ENCODE results near the gene MPZL1.

Gene MPZL1

DNA sequence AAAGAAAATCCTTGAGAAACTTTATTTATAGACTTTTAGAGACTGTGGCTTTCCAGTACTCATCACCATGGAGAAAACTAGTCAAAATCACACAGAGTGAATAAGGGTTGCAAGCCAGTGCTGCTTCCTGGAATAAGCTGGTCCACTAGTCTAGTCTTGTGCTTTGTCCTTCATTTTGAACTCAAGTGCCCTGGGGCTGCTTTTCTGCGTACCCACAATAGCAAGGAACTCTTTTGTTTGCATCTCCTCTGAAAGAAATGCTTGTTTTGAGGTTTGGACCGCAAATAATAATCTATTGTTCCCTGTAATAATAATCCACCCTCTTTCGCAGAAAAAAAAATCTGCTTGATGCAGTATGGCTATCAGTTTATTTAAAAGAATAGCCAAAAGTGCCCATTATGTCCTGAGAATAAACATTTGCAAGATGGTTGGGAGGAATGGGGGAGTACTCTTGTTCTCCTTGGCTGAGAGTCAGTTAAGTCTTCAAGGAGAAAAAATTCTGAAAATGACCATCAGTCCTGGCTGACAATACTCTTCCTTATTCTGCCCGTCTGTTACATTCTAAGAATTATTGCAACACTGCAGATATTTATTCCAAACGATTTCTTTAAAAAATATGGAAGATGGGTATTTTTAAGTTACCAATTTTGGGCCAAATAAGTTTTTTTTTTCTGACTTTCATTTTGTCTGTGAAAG lies 41.9 kb downstream of the MPZL1 start:
- Mint-ChIP-seq H3K4me1 (ENCODE audit: low read depth) (peaks cover 21% of the 10 kb centered on the region), H3K36me3 (ENCODE audit: low read depth) (peaks cover 14% of the 10 kb centered on the region), H3K9me3 (no peaks in the 10 kb centered on the region), H3K27ac (no peak overlapping the region), H3K27me3 (no peaks in the 10 kb centered on the region), H3K4me3 (no peak overlapping the region)

DNA sequence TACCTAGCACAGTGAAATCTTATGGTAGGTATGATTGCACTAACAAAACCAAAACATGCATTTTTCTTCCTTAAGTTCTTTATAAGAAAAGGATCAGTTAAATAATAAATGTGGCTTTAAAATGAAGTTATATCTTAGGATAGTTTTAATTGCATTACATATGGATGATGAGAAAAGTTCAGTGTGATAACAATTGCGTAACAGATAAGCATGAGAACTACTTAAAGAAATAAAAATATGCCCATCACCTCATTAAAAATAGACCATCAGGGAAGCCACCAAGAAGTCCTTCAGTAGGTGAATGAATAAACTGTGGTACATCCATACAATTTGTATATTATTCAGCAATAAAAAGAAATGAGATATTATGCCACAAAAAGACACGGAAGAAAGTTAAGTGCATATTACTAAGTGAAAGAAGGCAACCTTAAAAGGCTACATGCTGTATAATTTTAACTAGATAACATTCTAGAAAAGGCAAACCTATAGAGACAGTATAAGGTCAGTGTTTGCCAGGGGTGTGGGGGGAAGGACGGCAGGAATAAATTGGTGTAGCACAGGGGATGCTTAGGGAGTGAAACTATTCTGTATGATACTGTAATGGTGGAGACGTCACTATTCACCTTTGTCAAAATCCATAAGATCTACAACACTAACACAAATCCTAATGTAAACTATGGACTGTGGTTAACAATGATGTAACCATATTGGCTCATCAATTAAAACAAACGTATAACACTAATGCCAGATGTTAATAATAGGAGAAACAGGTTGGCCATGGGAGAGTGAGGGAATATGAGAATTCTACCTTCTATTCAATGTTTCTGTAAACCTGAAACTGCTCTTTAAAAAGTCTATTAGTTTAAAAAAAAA lies 42.9 kb downstream of the MPZL1 start:
- H3K4me3 Mint-ChIP-seq, result no peak overlapping the region

GRCh38 chr1:167765496-167765895 lies 43.7 kb downstream of the MPZL1 start:
- no peak overlapping the region for H3K27ac Mint-ChIP-seq
- no peaks in the 10 kb centered on the region for H3K27me3 Mint-ChIP-seq
- no peaks in the 10 kb centered on the region for H3K9me3 Mint-ChIP-seq
- H3K4me3 Mint-ChIP-seq, result no peak overlapping the region
- H3K4me1 Mint-ChIP-seq (ENCODE audit: low read depth), result peaks cover 21% of the 10 kb centered on the region
- H3K36me3 Mint-ChIP-seq (ENCODE audit: low read depth), result peaks cover 28% of the 10 kb centered on the region

More for the DNA sequence above, 42.9 kb downstream of the MPZL1 start:
- Mint-ChIP-seq H3K36me3 (ENCODE audit: low read depth) (peaks cover 25% of the 10 kb centered on the region), H3K9me3 (no peaks in the 10 kb centered on the region), H3K27ac (no peak overlapping the region), H3K27me3 (no peaks in the 10 kb centered on the region), H3K4me1 (ENCODE audit: low read depth) (peaks cover 21% of the 10 kb centered on the region)

DNA sequence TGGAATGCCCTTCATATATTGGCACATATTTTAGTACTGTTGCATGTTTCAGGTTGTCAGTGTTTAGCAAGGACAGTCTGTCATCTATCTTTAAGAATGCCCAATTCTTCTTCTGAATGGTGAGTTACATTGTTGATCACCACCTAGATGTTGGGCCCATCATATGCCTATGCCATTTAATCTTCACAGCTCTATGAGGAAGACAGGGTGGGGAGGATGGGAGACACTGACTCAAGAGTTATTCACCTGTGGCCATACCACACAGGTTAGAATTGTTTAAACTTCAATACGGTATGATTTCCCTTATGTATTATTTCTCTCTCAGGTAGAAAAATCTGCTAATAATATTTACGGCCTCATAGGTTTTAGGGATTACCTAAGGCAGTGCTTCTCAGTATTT lies 44.8 kb downstream of the MPZL1 start:
- peaks cover 12% of the 10 kb centered on the region for H3K4me1 Mint-ChIP-seq (ENCODE audit: low read depth)
- no peaks in the 10 kb centered on the region for H3K27me3 Mint-ChIP-seq
- no peak overlapping the region for H3K4me3 Mint-ChIP-seq
- no peaks in the 10 kb centered on the region for H3K9me3 Mint-ChIP-seq
- H3K36me3 Mint-ChIP-seq (ENCODE audit: low read depth), result peaks cover 33% of the 10 kb centered on the region
- H3K27ac Mint-ChIP-seq, result no peak overlapping the region

DNA sequence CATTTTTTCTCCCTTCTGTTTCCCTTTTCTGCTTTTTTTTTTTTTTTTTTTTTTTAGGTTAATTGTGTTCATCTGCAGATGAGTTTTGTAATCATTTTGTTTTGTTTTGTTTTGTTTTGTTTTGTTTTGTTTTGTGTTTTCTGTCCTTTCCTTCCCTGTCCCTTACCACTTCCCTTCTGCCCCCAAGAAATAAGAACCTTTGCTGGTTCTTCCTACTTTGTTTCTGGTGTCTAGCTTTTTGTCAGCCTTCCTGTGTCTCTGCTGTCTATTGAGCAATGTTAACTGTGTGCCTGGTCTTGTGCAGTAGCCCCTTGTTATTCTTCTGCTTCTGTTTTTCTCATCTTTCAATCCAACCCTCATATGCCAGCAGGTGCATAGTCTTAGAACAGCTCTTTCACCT lies 46.0 kb downstream of the MPZL1 start:
- H3K27me3 Mint-ChIP-seq, result no peaks in the 10 kb centered on the region
- H3K9me3 Mint-ChIP-seq, result no peaks in the 10 kb centered on the region
- H3K36me3 Mint-ChIP-seq (ENCODE audit: low read depth), result peaks cover 45% of the 10 kb centered on the region
- H3K4me1 Mint-ChIP-seq (ENCODE audit: low read depth), result peaks cover under 1% of the 10 kb centered on the region
- no peak overlapping the region for H3K4me3 Mint-ChIP-seq
- H3K27ac Mint-ChIP-seq, result no peak overlapping the region

- Mint-ChIP-seq H3K4me3 (no peak overlapping the region), H3K27me3 (no peaks in the 10 kb centered on the region), H3K36me3 (ENCODE audit: low read depth) (peaks cover 61% of the 10 kb centered on the region), H3K9me3 (no peaks in the 10 kb centered on the region), H3K4me1 (ENCODE audit: low read depth) (peaks cover 2% of the 10 kb centered on the region), H3K27ac (no peak overlapping the region)
Measured at GRCh38 chr1:167770127-167770526, 48.3 kb downstream of the MPZL1 start.

DNA sequence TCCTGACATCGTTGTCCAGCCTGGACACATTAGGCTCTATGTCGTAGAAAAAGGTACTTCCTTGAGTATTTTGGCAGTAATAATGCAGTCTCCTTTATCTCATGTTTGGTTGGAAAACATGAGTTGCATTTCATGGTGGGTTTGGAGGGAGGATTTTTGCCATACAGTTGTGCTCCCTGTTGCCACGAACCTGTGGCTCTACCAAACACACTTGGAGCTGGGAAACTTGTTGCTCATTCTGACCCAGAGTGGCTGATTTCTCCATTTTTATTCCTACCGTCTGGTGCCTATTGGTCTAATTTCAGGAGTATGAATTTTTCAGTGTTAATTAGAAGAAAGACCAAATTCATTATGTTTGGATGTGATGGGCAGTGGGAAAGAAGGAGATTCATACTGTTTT lies 50.7 kb downstream of the MPZL1 start:
- Mint-ChIP-seq H3K36me3 (ENCODE audit: low read depth) (peaks cover 63% of the 10 kb centered on the region), H3K27ac (no peak overlapping the region), H3K4me1 (ENCODE audit: low read depth) (peaks cover 25% of the 10 kb centered on the region), H3K4me3 (no peak overlapping the region), H3K9me3 (no peaks in the 10 kb centered on the region), H3K27me3 (no peaks in the 10 kb centered on the region)

- H3K27me3 Mint-ChIP-seq, result no peaks in the 10 kb centered on the region
- H3K4me3 Mint-ChIP-seq, result no peak overlapping the region
- H3K27ac Mint-ChIP-seq, result no peak overlapping the region
- no peaks in the 10 kb centered on the region for H3K9me3 Mint-ChIP-seq
- H3K36me3 Mint-ChIP-seq (ENCODE audit: low read depth), result peaks cover 59% of the 10 kb centered on the region
- peaks cover 26% of the 10 kb centered on the region for H3K4me1 Mint-ChIP-seq (ENCODE audit: low read depth)
Measured at GRCh38 chr1:167773516-167773915, 51.7 kb downstream of the MPZL1 start.

DNA sequence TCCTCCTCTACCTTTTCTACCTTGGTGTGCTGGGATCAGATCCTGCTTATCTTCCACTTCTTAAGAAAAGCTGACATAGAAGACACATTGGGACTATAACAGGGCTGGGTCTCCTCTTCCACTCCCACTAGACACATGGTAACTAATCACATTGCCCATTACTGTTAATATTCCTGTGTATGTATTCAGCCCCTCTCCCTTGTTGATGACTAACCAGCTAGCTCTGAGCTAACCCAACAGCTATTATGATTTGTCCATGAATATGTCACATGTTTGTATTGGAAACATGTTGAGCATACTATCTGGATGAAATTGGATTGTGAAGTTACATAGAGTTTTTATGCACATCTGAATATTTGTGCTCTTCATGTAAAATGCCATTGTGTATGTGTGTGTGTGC lies 52.9 kb downstream of the MPZL1 start:
- Mint-ChIP-seq H3K4me1 (ENCODE audit: low read depth) (peaks cover 26% of the 10 kb centered on the region), H3K27ac (no peak overlapping the region), H3K9me3 (no peaks in the 10 kb centered on the region), H3K36me3 (ENCODE audit: low read depth) (peaks cover 54% of the 10 kb centered on the region), H3K4me3 (no peak overlapping the region), H3K27me3 (no peaks in the 10 kb centered on the region)

- no peaks in the 10 kb centered on the region for H3K27me3 Mint-ChIP-seq
- peaks cover 55% of the 10 kb centered on the region for H3K36me3 Mint-ChIP-seq (ENCODE audit: low read depth)
- no peak overlapping the region for H3K4me3 Mint-ChIP-seq
- H3K9me3 Mint-ChIP-seq, result no peaks in the 10 kb centered on the region
- H3K27ac Mint-ChIP-seq, result peak overlapping the region; percentile 22
- H3K4me1 Mint-ChIP-seq (ENCODE audit: low read depth), result peaks cover 26% of the 10 kb centered on the region
Measured at GRCh38 chr1:167775178-167775577, 53.4 kb downstream of the MPZL1 start.

DNA sequence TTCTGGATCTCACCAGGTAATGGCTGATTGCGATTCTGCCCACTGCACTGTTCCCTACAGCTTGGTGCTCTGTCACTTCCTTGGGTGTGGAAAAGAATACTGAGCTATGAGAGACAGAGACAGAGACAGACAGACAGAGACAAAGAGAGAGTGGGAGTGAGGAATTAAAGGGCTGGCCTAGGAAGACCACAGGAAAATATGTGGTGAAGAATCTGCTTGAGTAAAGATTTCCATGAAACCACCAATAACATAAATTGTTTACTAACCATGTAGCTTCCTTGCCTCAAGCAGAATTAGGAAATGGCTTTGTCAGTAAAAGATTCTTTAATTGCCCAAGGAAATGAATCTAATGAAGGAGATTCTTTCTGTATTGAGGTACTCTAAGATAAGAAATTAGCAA lies 54.4 kb downstream of the MPZL1 start:
- H3K4me3 Mint-ChIP-seq, result no peak overlapping the region
- peaks cover 55% of the 10 kb centered on the region for H3K36me3 Mint-ChIP-seq (ENCODE audit: low read depth)

DNA sequence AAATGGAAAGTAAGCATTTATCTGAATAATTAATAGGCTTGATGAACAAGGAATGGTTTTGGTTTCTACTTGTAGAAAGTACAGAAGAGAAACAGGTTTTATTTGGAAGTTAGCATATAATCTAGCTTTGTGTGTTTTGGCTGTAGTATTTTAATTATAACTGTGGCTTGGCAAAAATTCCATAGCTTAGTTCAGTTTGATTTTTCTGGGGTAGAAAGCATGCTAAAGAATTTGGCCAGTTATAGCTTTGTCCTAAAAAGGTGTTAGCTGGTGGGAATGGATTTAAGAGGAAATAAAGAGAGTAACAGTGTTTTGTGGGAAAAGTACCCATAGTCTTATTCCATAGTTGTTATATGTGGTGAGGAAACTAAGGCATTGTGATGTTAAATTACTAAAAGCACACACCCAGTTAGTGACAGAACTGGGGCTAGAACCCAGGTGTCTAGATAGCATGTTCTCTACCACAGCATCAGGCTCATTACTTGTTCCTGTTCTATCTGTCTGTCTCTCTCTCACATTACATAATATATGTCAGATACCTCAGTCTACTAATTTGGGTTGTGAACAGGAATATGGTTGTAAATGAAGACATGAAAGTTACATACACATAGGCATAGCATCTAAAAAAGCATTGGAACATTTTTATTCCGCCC lies 55.0 kb downstream of the MPZL1 start:
- peak overlapping the region; percentile 6 for H3K27ac Mint-ChIP-seq
- H3K4me3 Mint-ChIP-seq, result no peak overlapping the region
- peaks cover 51% of the 10 kb centered on the region for H3K36me3 Mint-ChIP-seq (ENCODE audit: low read depth)
- H3K4me1 Mint-ChIP-seq (ENCODE audit: low read depth), result peaks cover 26% of the 10 kb centered on the region
- H3K9me3 Mint-ChIP-seq, result no peaks in the 10 kb centered on the region
- no peaks in the 10 kb centered on the region for H3K27me3 Mint-ChIP-seq

More for the DNA sequence above, 54.4 kb downstream of the MPZL1 start:
- H3K27me3 Mint-ChIP-seq, result no peaks in the 10 kb centered on the region
- H3K4me1 Mint-ChIP-seq (ENCODE audit: low read depth), result peaks cover 26% of the 10 kb centered on the region
- H3K9me3 Mint-ChIP-seq, result no peaks in the 10 kb centered on the region
- peak overlapping the region; percentile 41 for H3K27ac Mint-ChIP-seq

- Mint-ChIP-seq H3K4me3 (no peak overlapping the region), H3K27me3 (no peaks in the 10 kb centered on the region), H3K36me3 (ENCODE audit: low read depth) (peaks cover 46% of the 10 kb centered on the region), H3K27ac (no peak overlapping the region), H3K9me3 (no peaks in the 10 kb centered on the region), H3K4me1 (ENCODE audit: low read depth) (peaks cover 26% of the 10 kb centered on the region)
Measured at GRCh38 chr1:167777269-167777650, 55.5 kb downstream of the MPZL1 start.

- no peaks in the 10 kb centered on the region for H3K27me3 Mint-ChIP-seq
- H3K4me1 Mint-ChIP-seq (ENCODE audit: low read depth), result peaks cover 10% of the 10 kb centered on the region
- H3K4me3 Mint-ChIP-seq, result no peak overlapping the region
- peaks cover 22% of the 10 kb centered on the region for H3K36me3 Mint-ChIP-seq (ENCODE audit: low read depth)
- H3K27ac Mint-ChIP-seq, result no peak overlapping the region
- H3K9me3 Mint-ChIP-seq, result no peaks in the 10 kb centered on the region
Measured at GRCh38 chr1:167781558-167781957, 59.8 kb downstream of the MPZL1 start.

GRCh38 chr1:167782946-167783345 lies 61.2 kb downstream of the MPZL1 start:
- Mint-ChIP-seq H3K4me3 (no peak overlapping the region), H3K36me3 (ENCODE audit: low read depth) (peaks cover 20% of the 10 kb centered on the region), H3K9me3 (no peaks in the 10 kb centered on the region), H3K27ac (no peak overlapping the region), H3K27me3 (no peaks in the 10 kb centered on the region), H3K4me1 (ENCODE audit: low read depth) (no peaks in the 10 kb centered on the region)

Data from stimulated activated naive CD8-positive, alpha-beta T cell treated with anti-CD3 and anti-CD28 coated beads, Interleukin-15, Interleukin-2, amounts not matched to agents 100 ng/mL and 50 ng/mL, for 24 hours (primary cell).